MV-4-11 (cell line): ENCODE data around the gene LMNB1.
"Not testable (repeated sequence)": the region's sequence is repeated elsewhere in the genome, so short reads cannot be mapped to it uniquely, and the experiment has no call there.

Experiments used
- DNase-seq: peaks from one replicate; lab custom pipeline; 2025; lab: John Stamatoyannopoulos, UW

LMNB1 gene

GRCh38 chr5:126778675-126779403 lies 1.9 kb downstream of the LMNB1 start:
- DNase-seq, result no peak

GRCh38 chr5:126780165-126780827 lies 3.4 kb downstream of the LMNB1 start:
- peak; percentile 73 for DNase-seq

GRCh38 chr5:126788409-126788808 lies 11.5 kb downstream of the LMNB1 start:
- DNase-seq, result not testable (repeated sequence)

- DNase-seq, result no peak
Measured at GRCh38 chr5:126793097-126793496, 16.2 kb downstream of the LMNB1 start.

- not testable (repeated sequence) for DNase-seq
Measured at GRCh38 chr5:126793648-126794047, 16.7 kb downstream of the LMNB1 start.

GRCh38 chr5:126794157-126794828 lies 17.4 kb downstream of the LMNB1 start:
- DNase-seq, result no peak

GRCh38 chr5:126799780-126800179 lies 22.8 kb downstream of the LMNB1 start:
- DNase-seq, result no peak

- DNase-seq, result no peak
Measured at GRCh38 chr5:126801174-126801991, 24.4 kb downstream of the LMNB1 start.

GRCh38 chr5:126801992-126802294 lies 25.0 kb downstream of the LMNB1 start:
- peak; percentile 38 for DNase-seq

GRCh38 chr5:126805063-126805462 lies 28.1 kb downstream of the LMNB1 start:
- no peak for DNase-seq

- peak; percentile 80 for DNase-seq
Measured at GRCh38 chr5:126808521-126808988, 31.6 kb downstream of the LMNB1 start.

GRCh38 chr5:126809916-126810315 lies 33.0 kb downstream of the LMNB1 start:
- DNase-seq, result no peak

GRCh38 chr5:126810596-126811380 lies 33.9 kb downstream of the LMNB1 start:
- DNase-seq, result no peak

GRCh38 chr5:126811515-126812198 lies 34.7 kb downstream of the LMNB1 start:
- peak; percentile 79 for DNase-seq

- DNase-seq, result no peak
Measured at GRCh38 chr5:126812199-126812570, 35.2 kb downstream of the LMNB1 start.

GRCh38 chr5:126813799-126814198 lies 36.9 kb downstream of the LMNB1 start:
- DNase-seq, result not testable (repeated sequence)

- DNase-seq, result no peak
Measured at GRCh38 chr5:126814721-126815404, 37.9 kb downstream of the LMNB1 start.

GRCh38 chr5:126816649-126817048 lies 39.7 kb downstream of the LMNB1 start:
- DNase-seq, result no peak

GRCh38 chr5:126818736-126819135 lies 41.8 kb downstream of the LMNB1 start:
- no peak for DNase-seq

- DNase-seq, result no peak
Measured at GRCh38 chr5:126819253-126819652, 42.3 kb downstream of the LMNB1 start.
